Occipital lobe (tissue), 2 donors: ENCODE results near the gene STARD3. TPM values are rescaled to one million over a fixed set of nuclear protein-coding genes. Genes with fewer than 3 reads are reported as not detected.

Experiments
- DNase-seq: peaks from one replicate; lab custom pipeline; 2025; lab: John Stamatoyannopoulos, UW
- total RNA-seq: library from RNA; depleted of rRNA; stranded (reverse); fragments of >200 nt; gene quantifications from one replicate; pipeline ENCODE4 v1.2.3, GENCODE V29; 2014

The STARD3 gene
- total RNA-seq, 1 donor from 2014 or later: 16.2 TPM

- no peak for DNase-seq
These were observed 22.5 kb downstream of the STARD3 start for GRCh38 chr17:39659279-39660010.

DNA sequence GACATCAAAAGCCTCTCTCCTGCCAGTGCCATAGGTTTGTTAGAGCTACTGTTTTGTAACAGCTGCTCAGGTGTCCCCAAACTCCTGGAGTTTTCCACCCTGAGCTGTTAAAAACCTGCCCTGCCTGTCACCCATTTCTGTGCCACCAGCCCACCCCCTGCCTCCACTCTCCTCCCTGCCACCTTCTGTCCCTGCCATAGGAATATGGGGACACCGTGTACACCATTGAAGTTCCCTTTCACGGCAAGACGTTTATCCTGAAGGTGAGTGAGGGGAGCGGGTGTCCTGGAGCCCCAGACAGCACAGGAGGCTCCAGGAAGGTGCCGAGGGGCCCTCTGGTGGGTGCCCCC, 23.0 kb downstream of the STARD3 start:
- DNase-seq: no peak

- no peak for DNase-seq
These were observed 23.7 kb downstream of the STARD3 start for GRCh38 chr17:39660397-39661385.

- DNase-seq: no peak
These were observed 25.0 kb downstream of the STARD3 start for GRCh38 chr17:39661744-39662541.

GRCh38 chr17:39662551-39663339, 25.8 kb downstream of the STARD3 start:
- DNase-seq: no peak

GRCh38 chr17:39663340-39663687, 26.4 kb downstream of the STARD3 start:
- no peak for DNase-seq

DNA sequence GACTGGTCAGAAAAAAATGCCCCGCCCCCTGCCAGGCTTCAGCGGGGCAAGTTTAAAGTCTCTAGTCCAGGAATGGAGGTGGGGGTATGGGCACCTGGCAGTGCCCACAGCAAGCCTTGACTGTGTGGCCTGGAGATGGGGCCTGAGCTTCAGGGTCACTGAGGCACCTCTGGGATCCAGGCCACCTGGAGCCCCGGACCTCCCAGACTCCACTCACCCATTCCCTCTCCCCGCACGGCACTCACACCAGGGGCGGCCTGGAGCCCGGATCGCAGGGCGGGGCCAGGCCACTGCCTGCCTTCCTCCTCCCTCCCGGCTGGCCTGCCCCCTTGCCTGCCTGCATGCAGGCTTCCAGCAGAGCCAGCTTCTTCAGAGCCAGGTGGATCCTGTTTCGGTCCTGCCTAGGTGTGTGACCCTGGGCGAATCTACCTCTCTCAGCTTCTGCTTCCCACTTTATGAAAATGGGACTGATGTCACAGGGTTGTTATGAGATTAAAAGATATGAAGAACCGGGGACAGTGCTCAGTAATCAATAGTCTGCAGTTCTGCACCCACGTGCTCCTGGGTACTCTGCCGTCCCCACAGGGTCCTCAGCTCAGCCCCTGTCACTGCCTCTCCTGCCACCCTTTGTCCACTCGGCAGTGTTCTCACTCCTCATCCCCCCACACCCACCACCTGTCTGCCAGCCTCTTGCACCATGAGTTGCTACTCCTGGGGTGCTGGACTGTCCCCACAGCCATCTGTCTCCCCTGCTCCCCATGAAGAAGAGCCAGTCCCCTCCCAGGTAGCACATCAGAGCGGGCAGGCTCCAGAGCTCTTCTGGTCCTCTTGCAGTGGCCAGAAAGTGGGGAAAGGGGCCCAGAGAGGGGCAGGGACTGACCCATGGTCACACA, 27.0 kb downstream of the STARD3 start:
- DNase-seq: no peak

GRCh38 chr17:39664581-39665561, 27.9 kb downstream of the STARD3 start, which contains the start of gene TCAP:
TCAP (plus strand) TSS chr17:39665349; CDS start chr17:39665360, 11 bp downstream.
- no peak for DNase-seq

GRCh38 chr17:39665642-39666224, 28.8 kb downstream of the STARD3 start:
- DNase-seq: no peak

DNA sequence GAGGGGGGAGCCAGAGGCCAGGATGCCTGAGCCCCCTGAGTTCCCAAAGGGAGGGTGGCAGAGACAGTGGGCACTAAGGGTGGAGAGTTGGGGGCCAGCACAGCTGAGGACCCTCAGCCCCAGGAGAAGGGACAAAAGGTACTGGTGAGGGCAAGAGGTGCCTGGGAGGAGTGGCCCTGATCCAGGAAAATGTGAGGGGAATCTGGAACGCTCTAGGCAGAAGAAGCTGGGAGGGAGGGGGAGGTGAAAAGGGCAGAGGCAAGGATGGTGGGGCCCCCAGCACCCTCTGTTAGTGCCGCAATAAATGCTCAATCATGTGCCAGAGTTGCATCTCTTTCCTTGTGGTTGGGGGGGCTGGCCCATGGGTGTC, 29.3 kb downstream of the STARD3 start:
- DNase-seq: no peak

DNA sequence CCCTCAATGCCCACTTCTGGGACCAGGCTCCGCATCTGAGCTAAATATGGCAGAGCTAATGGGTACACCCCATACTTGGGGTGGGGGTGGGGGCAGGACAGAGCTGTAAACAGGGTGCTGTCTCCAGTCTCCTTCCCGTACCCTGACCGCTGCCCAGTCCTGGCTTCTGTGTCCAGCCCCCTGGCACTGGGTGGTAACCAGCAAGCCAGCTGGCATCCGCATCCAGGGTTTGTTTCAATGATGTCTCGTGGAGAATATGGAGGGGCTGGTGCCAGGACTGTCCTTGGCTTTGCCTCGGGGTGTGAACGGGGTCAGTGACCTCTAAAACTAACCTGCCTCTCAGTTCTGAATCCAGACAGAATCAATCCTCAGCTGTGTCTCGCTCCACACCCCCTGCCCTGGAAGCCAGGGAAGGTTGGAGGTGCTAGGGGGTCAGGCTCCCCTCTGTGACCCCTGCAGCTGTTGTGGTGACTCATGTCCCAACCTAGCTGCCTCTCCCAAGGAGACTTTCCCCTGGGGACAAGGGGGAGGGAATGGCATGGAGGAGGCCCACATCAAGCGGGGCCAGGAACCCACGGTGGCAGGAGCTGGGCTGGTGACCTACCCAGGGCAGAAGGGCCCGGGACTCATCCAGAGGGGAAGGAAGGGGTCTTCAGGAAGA, 29.8 kb downstream of the STARD3 start:
- DNase-seq: no peak

DNA sequence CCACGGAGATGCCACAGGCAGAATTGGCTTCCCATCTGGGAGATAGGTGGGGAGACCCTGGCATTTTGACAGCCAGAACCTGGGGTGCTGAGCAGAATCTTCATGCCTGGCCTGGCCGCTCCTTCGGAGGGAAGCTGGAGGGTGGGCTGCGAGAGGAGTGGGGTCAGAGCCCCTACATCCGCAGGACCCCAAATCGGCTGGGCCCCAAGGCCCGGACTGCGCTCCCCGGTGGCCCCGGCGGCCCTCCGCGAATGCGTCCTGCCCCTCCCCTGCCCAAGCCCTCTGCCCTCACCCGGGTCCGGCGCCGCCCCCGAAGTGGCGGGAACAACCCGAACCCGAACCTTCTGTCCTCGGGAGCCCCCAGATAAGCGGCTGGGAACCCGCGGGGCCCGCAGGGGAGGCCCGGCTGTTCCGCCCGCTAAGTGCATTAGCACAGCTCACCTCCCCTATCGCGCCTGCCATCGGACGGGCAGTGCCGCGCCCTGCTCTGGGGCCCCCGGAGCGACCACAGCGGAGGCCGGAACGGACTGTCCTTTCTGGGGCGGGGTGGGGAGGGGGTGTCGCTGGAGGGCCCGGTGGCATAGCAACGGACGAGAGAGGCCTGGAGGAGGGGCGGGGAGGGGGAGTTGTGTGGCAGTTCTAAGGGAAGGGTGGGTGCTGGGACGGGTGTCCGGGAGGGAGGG, 30.5 kb downstream of the STARD3 start:
- DNase-seq: no peak

GRCh38 chr17:39667945-39668924, 31.3 kb downstream of the STARD3 start, which contains the start of gene PNMT:
PNMT (plus strand) TSS chr17:39668453; CDS start chr17:39668476, 23 bp downstream.
- DNase-seq: no peak

DNA sequence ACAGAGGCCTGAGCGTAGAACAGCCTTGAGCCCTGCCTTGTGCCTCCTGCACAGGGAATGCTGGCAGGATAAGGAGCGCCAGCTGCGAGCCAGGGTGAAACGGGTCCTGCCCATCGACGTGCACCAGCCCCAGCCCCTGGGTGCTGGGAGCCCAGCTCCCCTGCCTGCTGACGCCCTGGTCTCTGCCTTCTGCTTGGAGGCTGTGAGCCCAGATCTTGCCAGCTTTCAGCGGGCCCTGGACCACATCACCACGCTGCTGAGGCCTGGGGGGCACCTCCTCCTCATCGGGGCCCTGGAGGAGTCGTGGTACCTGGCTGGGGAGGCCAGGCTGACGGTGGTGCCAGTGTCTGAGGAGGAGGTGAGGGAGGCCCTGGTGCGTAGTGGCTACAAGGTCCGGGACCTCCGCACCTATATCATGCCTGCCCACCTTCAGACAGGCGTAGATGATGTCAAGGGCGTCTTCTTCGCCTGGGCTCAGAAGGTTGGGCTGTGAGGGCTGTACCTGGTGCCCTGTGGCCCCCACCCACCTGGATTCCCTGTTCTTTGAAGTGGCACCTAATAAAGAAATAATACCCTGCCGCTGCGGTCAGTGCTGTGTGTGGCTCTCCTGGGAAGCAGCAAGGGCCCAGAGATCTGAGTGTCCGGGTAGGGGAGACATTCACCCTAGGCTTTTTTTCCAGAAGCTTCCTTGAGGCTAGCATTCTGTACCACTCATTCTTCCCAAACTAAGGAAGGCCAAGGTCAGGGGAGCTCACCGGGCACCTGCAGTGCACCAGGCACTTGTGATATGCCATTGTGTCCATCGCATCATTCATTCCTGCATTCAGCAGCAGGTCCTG, 33.2 kb downstream of the STARD3 start:
- no peak for DNase-seq

DNA sequence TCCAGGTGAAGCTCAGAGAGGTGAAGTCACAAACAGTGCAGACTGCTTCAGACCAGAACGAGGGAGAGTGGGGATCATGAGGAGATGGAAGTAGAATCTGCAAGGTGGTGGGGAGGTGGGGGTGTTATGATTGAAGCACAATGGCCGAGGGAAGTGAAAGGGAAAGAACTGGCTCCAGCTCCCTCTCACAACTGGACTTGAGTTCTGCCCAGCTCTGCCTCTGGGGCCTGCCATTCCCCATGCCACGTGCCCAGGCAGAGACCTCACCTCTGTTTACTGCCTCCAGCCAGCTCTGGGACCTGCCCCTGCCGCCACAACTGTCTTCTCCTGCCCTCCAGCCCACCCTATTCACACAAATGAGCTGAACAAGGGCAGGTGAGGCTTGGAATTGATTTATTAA, 33.8 kb downstream of the STARD3 start:
- no peak for DNase-seq
